GM18873 (cell line): Measurements from ENCODE around the gene IFNA8.
A peak's percentile ranks its signal among the peaks of the same experiment; 100 is the strongest.
"Not testable (repeated sequence)": the region's sequence is repeated elsewhere in the genome, so short reads cannot be mapped to it uniquely, and the experiment has no call there.

ENCODE experiments used
- ATAC-seq: cut with Tn5 transposase; IDR thresholded peaks from one replicate; pipeline ENCODE4 v1.9.1; 2021; ENCODE audit warnings: mild to moderate bottlenecking, moderate library complexity, moderate number of reproducible peaks; ENCODE audit not compliant: unreplicated experiment, low FRiP score

IFNA8 gene

GRCh38 chr9:21408817-21409216, at the start of gene IFNA8:
Gene IFNA8 (plus strand): TSS chr9:21409117. CDS start chr9:21409177, 60 bp downstream.
- no peak for ATAC-seq

DNA sequence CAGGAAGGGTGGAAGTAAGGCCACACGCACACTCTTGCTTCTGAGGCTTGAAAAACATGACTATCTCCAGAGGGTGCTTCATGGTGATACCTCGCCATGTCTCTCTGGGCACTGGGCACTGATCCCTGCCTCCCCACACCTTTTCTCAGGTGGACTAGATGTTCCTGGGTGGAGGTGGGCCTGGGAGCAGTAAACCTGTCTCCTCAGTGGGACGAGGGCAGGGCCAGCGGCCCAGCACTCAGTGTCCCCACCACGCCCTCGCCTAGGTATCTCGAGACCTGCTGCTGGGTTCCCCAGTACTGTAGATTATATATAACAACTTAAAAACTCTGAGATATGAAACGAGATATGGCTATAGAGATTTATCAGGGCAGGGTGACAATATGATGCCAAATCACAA, 46.6 kb upstream of the IFNA8 start:
- no peak for ATAC-seq

- peak; percentile 57 for ATAC-seq
Measured at GRCh38 chr9:21367169-21367568, 41.7 kb upstream of the IFNA8 start.

GRCh38 chr9:21367957-21368356, 41.0 kb upstream of the IFNA8 start, which contains the start of gene IFNA13:
Gene IFNA13 (minus strand): TSS chr9:21368057. CDS start chr9:21368010, 47 bp downstream.
- ATAC-seq, result no peak

- ATAC-seq, result not testable (repeated sequence)
Measured at GRCh38 chr9:21371467-21371866, 37.5 kb upstream of the IFNA8 start.

GRCh38 chr9:21381448-21382339, 27.2 kb upstream of the IFNA8 start:
- peak; percentile 99 for ATAC-seq

DNA sequence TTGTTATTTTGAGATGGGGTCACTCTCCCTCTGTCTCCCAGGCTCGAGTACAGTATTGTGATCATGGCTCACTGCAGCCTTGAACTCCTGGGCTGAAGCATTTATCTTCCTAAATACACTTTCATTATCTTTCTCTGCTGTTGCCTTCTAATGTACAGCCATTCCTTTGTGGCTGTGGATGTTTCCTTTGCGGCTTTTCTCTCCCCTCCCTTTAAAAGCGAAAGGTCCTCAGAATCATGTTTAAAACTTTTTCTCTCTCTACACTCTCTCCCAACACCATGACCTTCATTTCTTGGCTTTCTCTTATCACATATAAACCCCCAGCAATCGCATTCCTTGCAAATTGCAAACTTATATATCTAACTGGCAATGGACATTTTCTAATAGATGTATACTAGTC, 25.3 kb upstream of the IFNA8 start:
- no peak for ATAC-seq

- ATAC-seq, result no peak
Measured at GRCh38 chr9:21385131-21385670, 23.7 kb upstream of the IFNA8 start, which contains the start of gene IFNA2. Gene IFNA2 (minus strand): TSS chr9:21385398. CDS start chr9:21385329, 69 bp downstream.

- peak; percentile 88 for ATAC-seq
Measured at GRCh38 chr9:21392270-21392669, 16.6 kb upstream of the IFNA8 start.

DNA sequence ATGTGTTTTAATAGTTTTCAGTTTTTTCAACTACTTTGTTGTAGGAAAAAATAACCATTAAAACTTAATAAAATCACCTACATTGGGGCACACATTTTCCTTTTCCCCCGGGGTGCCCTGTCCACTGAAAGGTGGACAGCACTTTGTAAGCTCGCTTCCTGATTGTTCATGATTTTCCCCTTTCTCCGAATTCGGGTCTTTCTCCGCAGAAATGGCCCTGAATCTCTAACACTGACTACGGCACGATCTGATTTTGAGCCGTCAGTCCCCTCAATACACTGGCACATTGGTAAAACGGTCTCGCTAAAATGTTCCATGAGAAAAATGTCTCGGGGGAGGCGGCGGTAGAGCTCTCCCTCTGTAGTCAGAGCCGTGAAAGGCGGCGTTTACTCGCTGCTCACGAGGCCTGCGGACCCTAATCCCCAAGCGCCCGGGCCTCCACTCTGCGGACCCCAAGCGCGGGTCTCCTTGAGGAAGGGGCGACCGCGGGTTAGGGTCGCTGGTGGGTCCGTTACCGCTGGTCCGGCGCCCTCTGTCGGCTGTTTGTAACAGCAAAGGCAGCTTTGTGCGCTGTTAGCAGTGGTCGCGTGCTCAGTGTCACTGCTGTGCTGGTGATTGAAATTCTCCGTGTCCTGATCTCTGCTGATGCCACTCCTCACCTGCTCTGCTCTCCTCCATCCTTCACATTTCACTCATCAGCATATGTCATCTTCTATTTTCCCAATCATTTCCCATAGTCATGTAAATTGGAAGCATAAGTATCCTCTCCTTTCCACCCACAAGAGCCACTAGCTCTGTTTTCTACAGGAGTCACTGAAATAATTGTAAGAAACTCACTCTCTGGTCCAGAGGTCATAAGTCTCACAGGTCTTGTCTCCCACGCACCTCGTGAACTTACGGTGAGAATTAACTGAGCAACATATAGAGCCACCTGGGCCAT, 12.9 kb upstream of the IFNA8 start:
- ATAC-seq, result peak; percentile 62

GRCh38 chr9:21398955-21399489, 9.9 kb upstream of the IFNA8 start:
- ATAC-seq, result no peak

DNA sequence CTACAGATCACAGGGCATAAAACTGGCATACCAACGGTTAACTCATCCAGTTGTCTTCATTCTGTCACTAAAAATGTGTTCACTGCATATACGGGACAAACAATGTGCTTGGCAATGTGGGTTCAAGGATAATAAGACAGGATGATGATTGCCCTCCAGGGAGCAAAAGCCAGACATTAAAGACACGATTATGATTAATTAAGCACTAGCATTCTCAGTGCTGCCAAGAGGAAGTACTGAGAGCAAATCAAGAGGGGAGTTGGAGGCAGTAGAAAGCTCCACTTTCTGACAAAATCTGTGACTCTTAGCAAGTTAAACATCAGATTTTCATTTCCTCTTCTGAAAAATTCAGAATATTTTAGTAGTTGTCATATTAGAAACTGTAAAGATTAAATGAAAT, 9.0 kb upstream of the IFNA8 start:
- no peak for ATAC-seq

DNA sequence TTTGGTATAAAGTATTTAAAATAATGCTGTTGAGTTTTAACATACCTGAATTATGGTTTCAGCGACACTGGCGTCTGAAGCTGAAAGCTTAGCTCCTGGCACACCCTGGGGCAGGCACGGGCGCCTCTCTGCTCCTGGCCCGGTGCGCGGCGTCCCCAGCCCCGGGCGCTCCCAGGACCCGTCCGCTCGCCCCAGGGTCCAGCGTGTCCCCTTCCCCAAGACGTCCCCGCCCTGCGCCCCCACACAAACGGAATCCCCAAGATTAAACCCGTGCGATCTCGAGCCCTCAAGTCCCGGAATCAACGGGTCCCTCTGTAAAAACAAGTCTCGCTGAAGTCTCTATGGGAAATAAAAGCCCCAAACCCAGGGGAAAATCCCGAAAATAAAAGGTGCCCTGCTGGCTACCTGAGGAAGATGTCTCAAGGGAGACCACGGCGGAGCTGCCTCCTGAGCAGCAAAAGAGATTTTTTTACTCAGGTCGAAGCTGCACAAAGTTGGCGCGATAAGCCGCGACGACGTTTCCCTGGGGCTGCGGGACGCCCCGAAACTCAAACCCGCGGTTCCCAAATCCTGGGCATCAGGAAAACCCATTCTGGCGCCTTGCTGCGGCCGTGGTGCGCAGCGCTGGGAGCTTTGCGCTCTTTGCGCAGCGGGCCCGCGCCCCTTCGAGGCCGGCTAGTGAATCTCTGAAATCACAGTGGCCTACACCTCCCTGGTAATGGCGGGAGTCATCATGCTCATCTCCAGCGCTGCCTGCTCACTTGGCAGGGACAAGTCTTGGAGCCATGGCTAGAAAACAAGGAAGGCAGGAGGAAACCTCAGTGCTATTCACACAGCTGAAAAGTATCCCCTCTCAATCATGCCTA, 6.3 kb upstream of the IFNA8 start:
- no peak for ATAC-seq

GRCh38 chr9:21404146-21404545, 4.8 kb upstream of the IFNA8 start:
- no peak for ATAC-seq

GRCh38 chr9:21412107-21412506, 3.2 kb downstream of the IFNA8 start:
- no peak for ATAC-seq

DNA sequence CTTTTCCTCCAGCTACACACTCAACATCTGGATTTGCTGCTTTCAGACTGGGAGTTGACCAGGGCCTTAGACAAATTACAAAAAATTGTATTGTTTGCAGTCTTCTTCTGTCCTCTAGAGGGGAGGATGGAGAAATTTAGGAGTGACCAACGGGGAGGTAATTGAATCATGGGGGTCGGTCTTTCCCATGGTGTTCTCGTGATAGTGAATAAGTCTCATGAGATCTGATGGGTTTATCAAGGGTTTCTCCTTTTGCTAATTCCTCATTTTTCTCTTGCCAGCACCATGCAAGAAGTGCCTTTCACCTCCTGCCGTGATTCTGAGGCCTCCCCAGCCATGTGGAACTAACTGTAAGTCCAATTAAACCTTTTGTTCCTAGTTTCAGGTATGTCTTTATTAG, 4.2 kb downstream of the IFNA8 start:
- no peak for ATAC-seq

DNA sequence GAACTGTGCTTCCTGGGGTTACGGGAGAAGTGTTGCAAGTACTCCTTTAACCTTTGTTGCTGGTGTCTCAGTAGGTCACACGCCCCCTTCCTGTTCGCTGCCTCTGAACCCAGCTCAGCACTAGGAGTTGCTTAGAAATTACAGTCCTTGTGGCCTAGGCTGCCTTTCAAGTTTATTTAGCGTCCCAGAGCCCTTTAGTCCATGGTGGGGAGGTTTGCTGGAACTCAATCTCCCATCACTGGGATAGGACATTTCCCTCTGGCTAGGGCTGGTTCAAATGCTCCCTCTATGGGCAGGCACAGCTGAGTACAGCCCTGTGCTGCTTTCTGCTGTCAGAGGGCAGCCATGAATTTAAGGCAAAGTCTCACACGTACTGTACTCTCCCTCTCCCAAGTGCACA, 4.7 kb downstream of the IFNA8 start:
- no peak for ATAC-seq

- ATAC-seq, result no peak
Measured at GRCh38 chr9:21414220-21414940, 5.5 kb downstream of the IFNA8 start.
